Epidermal melanocyte (primary cell): ENCODE measurements around the gene RCL1.

Experiments used
- DNase-seq: peaks from one replicate; pipeline ENCODE4 v3.0.0; 2011; ENCODE audit warnings: low spot score; ENCODE audit not compliant: insufficient read length

The RCL1 gene

GRCh38 chr9:4810565-4810964 is 17.8 kb downstream of the RCL1 start:
- DNase-seq: no peak

GRCh38 chr9:4811824-4812223 is 19.1 kb downstream of the RCL1 start:
- no peak for DNase-seq

GRCh38 chr9:4812858-4813257 is 20.1 kb downstream of the RCL1 start:
- DNase-seq: no peak

GRCh38 chr9:4814913-4815312 is 22.2 kb downstream of the RCL1 start:
- no peak for DNase-seq

GRCh38 chr9:4815381-4815956 is 22.7 kb downstream of the RCL1 start:
- no peak for DNase-seq

- DNase-seq: no peak
Observed at GRCh38 chr9:4820168-4820567, 27.4 kb downstream of the RCL1 start.

- DNase-seq: no peak
Observed at GRCh38 chr9:4821133-4821532, 28.4 kb downstream of the RCL1 start.

GRCh38 chr9:4822057-4822456 is 29.3 kb downstream of the RCL1 start:
- DNase-seq: no peak

GRCh38 chr9:4826417-4827166 is 33.8 kb downstream of the RCL1 start:
- no peak for DNase-seq

- DNase-seq: no peak
Observed at GRCh38 chr9:4827224-4827623, 34.5 kb downstream of the RCL1 start.

- DNase-seq: peak; percentile 41
Observed at GRCh38 chr9:4828761-4829160, 36.0 kb downstream of the RCL1 start.

- DNase-seq: no peak
Observed at GRCh38 chr9:4829969-4830368, 37.2 kb downstream of the RCL1 start.

GRCh38 chr9:4830699-4831098 is 38.0 kb downstream of the RCL1 start:
- DNase-seq: no peak

- no peak for DNase-seq
Observed at GRCh38 chr9:4831119-4831518, 38.4 kb downstream of the RCL1 start.

- no peak for DNase-seq
Observed at GRCh38 chr9:4831944-4832343, 39.2 kb downstream of the RCL1 start.

- DNase-seq: no peak
Observed at GRCh38 chr9:4832786-4833579, 40.2 kb downstream of the RCL1 start.

- DNase-seq: no peak
Observed at GRCh38 chr9:4833781-4834560, 41.2 kb downstream of the RCL1 start.

GRCh38 chr9:4836676-4837075 is 43.9 kb downstream of the RCL1 start:
- no peak for DNase-seq

GRCh38 chr9:4837261-4838188 is 44.8 kb downstream of the RCL1 start:
- DNase-seq: peak; percentile 23

GRCh38 chr9:4838189-4838546 is 45.4 kb downstream of the RCL1 start:
- no peak for DNase-seq

GRCh38 chr9:4839470-4839912 is 46.7 kb downstream of the RCL1 start:
- DNase-seq: no peak
